NCI-H2227 (cell line): ENCODE results near the gene DDN.

Experiments used
- DNase-seq: peaks from one replicate; lab custom pipeline; 2025; ENCODE audit not compliant: unreplicated experiment; lab: John Stamatoyannopoulos, UW

The DDN gene

DNA sequence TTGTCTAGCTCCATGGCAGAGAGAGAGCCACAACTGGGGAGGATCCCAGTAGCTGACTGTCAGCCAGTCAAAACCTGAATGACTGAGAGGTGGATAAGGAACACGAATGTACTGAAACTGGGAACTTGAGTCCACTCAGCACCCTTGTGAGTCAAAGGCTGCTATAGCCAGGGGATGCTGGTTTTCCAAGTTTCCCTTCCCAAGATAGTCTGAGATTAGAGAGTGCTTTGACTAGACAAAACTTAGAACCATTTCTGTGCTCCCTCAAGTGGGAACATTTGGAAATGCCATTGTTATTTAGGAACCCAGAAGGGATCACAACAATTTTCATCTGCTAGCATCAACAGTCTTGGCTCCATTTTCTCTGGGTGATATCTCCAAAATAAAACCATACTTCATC, 15.4 kb upstream of the DDN start:
- no peak for DNase-seq

DNA sequence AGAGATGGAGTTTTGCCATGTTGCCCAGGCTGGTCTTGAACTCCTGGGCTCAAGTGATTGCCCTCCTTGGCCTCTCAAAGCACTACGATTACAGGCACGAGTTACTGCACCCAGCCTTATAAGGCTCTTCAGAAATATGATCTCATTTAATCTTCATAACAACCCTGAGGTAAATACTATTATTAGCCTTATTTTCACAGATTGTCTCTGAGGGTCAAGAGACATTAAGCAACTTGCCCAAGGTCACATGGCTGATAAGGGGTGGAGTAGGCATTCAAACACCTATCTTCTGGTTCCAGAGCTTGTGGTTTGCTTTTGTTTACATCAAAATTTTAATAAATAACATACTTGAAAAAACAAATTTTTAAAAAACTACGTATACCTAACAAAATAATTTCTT, 14.3 kb upstream of the DDN start:
- no peak for DNase-seq

DNA sequence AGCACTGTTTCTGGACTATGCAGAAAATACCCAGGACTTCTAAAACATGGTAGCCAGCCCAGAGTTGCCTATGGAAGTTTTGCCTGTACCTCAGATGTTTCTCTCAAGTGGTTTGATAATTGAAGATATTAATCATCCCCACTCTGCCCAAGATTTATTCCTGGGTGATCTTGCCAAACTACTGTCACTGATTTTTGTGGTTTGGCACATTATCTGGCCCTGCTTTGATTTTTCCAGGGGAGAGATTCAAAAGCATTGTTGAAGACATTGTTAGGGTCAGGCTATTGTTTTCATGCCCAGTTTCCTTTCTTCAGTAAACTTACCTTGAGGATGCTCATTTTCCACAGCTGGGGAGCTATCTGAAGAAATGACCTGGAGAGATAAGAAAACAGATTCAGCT, 13.6 kb upstream of the DDN start:
- DNase-seq = no peak

DNA sequence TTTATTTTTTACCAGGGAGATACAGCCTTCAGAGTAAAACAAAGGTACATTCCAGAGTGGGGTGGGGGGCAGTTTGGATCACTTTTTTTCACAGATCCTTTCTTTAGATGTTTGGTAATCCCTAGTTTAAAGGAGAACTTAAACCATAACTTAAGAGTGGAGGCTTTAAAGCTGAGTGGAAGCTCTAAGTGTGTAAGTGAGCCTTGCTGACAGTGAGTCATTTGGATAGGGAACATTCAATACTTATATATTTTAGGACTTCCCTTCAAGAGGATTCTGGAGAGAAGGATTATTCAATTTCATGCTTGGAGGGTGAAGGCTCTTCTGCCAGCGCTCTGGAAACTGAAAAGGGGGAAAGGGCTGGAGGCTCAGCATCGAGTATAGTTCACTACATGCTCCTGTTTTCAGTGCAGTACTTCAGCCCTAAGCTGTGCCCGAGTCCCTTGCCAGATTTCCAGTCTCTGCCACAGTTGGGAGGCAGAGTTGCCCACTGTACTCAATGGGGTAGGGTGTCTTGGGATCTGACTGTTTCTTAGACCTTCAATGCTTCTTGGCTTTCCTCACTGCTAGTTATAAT, 11.0 kb upstream of the DDN start:
- DNase-seq = no peak

DNA sequence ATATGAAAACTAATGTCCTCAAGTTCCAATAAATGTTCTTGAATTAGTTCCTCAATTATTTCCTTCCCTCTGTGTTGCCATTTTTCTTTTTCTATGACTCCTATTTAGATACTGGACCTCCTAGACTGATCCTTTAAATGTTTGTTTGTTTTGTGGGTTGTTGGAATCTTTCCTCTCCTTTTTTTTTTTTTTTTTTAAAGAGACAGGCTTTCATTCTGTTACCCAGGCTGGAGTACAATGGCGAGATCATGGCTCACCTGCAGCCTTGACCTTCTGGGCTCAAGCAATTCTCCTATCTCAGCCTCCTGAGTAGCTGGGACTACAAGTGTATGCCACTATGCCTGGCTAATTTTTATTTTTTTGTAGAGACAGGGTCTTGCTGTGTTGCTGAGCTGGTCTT, 9.8 kb upstream of the DDN start:
- DNase-seq = no peak

DNA sequence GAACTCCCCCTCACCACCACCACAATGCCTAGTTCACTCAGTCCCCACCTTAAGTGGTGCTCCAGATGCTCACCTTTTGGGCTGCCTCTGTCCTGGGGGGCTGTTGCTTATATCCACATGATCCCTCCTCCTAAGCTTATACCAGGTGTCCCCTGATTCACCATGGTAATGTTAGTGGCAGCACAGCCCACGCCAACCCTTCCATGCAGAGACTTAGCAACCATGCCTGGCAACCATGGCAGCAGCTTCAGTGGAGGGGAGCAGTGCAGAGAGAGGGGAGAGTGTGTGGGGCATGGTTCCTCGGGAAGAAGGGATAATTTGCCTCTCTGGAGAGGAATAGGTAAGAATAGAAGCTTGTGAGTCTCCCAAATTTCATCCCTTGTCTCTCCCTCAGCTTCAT, 1.2 kb upstream of the DDN start:
- DNase-seq = peak; percentile 8

DNA sequence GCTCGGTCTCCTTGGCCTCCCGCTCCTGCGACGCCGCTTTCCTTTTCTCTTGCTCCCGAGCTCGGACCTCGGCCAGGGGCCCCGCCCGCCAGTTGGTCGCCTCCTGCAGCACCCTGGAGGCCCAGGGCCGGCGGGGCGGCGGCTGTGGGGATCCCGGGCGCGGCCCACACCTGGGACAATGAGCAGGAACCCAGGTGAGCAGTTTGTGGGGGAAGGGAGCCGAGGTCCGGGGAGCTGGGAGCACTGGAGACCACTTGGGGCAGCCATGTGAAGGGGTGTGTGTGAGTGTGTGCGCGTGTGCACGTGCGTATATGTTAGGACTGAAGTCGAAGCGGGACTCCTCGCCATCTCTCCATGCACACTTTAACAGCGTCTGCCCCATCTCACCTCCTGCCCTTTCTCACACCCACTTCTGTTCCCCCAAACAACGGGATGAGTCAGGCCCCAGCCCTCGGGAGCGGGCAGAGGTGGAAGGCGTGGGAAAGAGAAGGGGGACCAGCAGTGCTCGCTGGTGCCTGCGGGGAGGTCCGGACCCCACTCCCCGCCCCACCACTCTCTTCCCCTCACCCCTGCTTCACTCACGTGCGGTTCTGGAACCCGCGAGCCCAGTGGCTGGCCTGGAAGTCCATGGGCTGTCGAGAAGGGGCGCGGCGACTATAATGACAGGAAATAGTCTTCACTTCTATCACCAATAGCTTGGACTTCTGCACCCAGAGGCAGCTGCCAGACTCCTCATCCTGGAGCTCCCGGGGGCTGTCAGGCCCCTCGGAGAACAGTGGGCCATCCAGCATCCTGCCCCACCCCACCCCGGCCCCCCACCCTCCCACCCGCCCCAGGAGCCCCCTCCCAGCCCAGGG, 450 bp downstream of the DDN start:
- DNase-seq = peak; percentile 37

DNA sequence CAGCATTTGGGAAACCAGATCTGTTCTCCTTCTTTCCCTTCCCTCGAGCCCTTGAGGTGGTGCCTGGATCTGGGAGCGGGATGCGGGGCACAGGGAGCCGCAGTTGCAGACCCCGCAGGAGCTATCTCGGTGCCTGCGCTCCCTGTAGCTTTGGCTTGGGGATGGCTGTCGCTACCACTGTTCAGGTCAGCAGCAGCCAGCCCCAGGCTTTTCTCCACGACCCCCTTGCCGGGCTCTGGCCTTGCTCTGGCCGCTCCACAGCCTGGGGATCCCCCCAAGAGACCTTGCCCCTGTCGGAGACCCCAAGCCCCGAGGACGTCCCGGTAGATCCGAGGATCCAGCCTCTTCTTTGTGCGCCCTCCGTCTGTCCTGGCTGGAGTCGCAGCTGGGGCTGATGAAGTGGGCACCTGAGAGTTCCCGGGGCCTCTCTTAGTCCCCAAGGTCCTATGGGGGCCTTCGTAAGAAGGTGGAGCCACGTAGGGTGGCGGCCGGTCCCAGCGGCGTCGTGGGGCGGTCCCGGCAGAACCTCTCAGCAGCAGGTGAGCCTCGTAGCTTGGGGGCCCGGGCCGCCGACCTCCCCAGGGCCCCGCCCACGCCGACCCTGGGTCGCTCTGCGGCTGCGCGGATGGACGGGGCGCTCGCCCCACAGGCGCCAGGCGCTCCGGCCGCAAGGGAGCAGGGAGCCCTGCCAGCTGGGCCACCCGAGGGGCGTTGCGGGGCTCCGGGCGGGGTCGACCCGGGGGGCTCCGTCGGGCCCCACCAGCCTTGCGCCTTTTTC, 1.3 kb downstream of the DDN start:
- no peak for DNase-seq

DNA sequence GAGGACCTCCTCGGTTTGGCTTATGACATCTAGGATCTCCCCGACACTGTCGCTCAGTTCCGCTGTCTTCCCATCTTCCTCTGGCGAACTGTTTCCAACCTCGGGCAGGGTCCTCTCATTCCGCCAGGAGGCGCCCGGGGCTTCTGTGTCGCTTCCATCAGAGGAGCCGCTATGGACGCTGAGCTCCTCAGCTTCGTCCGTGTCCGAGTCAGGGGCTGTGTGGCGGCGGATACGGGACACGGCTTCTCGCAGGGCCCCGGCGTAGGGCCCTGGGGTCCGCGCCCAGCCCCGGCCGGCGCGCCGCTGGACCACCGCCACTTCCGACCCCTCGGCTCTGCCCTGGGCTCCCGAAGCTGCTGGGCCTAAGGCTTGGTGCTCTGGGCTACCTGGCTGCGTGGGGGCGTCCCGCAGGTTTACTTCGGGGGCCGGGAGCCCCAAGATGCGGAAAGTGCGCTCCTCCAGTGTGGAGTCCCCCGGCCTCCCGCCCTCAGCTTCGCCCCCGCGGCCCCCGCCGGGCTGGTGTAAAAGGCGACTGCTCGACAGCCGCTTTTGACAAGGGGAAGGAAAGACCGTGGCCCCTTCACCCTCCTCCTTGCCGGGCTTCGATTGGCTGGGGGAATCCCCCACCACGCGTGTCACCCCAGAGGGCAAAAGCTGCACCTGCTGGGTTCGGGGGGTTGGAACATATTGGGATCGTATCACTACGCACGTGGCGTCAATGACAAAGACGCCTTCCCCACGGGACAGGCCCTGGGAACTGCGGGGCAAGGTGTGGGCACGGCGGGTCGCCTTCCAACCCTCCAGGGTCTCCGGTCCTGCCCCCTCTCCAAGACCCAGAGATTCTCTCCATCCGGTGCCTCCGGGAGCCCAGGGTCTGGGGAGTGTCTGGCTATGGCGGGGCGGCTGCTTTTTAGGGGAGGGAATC, 2.1 kb downstream of the DDN start:
- DNase-seq = peak; percentile 37

DNA sequence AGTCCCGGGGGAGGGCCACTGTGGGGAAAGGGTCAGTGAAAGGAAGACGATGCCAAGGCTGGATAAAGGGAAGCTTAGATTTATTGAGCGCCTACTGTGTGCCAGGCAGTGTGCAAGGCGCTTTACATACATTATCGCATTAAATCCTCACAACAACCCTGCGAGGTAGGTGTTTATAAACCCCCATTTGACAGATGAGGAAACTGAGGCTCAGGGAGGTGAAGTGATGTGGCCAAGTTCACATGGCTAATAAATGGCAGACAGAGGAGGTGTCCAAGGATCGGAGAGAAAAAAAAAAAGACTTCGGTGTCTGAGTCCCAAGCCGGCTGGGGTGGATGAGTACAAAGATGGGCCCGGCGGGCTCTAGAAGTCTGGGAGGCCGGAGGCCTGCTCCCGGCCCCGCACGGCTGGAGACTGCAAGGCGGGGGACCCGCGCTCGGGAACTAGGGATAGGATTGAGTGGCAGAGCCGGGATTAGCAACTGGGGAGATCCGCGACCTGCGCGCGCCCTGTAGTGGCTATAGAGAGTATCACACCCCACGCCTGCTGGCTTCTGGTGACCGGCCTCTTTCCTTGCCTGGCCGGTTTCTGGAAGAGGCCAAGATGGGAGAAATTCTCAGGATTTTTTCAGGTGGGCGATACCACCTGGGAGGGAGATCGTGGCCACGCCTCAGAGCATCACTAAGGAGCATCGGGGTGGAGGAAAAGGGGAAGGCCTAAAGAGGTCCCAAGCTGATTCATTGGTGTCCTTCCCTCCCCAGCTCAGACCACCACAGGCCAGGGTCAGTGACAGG, 3.9 kb downstream of the DDN start:
- peak; percentile 85 for DNase-seq

DNA sequence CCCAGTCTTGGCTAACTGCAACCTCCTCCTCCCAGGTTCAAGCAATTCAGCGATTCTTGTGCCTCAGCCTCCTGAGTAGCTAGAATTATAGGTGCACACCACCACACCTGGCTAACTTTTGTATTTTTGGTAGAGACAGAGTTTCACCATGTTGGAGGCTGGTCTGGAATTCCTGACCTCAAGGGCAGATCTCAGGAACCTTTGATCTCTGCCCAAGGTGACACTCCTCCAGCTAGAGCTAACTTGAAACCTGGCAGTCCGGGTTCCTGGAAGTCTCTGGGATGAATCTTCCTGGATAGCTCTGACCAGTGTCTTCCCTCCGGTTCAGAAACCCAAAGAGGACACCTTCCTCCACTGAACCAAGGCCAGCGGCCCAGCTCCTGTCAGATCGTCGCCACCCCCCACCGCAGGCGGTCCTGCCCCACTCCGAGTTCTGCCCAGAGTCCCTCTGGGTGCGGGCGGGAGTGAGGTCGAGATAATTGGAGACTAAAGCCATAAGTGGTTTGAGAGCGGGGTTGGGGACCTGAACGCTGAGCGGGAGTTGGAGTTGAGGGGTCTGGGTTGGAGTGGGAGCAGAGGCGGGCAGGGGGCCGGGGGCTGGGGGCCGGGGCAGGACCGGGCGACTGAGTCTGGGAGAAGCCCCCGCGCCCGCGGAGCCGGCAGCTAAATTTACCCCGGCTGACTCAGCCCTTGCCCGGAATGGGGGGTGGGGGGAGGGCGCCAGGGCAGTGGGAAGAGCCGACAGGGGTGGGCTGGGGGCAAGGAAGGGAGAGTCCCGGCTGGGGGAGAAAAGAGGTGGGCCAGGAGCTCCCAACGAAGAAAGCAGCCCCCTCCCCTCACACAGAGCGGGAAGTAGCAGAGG, 4.7 kb downstream of the DDN start:
- no peak for DNase-seq

DNA sequence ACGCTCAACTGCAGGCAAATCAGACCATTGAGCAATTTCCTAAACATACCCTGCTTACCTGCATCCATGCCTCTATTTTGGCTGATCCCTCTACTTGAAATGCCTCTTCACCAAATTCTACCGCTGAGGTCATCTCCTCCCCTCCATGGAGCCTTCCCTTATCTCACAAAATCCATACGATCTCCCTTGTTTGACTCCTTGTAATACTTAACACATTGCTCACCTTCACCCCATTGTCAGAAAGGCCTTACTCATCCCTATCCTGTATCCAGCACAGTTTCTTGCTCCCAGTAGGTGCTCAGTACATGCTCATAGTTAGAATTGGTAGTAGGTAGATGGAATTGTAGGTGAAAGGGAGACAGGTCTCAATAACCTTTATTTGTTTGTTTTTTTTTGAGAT, 5.4 kb downstream of the DDN start:
- DNase-seq = no peak

DNA sequence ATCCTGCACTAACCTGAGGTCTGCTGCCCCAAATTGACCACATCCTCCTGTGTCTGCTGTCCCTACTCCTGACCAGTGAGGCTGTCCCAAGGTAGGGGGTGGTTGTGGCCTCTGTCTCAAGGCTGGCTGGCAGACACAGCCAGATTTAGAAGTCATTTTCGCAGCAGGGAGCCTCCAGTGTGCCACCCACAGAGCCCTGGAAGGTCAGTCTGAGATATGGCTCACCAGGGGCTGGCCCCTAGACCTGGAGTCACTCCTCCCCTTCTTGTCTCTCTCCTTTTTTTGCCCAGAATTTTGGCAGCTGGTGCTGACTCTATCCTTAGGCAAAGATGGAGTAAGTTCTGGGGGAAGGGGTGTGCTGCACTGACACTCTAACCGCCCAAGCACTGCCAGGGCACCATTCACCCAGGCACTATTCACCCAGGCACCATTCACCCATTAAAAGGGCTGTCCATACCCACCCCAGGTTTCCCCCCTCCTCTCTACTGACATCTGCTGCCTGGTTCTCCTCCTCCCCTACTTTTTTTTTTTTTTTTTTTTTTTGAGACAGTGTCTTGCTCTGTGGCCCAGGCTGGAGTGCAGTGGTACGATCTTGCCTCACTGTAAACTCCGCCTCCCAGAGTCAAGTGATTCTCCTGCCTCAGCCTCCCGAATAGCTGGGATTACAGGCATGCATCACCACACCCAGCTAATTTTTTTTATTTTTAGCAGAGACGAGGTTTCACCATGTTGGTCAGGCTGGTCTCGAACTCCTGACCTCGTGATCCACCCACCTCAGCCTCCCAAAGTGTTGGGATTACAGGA, 7.7 kb downstream of the DDN start:
- DNase-seq = no peak

DNA sequence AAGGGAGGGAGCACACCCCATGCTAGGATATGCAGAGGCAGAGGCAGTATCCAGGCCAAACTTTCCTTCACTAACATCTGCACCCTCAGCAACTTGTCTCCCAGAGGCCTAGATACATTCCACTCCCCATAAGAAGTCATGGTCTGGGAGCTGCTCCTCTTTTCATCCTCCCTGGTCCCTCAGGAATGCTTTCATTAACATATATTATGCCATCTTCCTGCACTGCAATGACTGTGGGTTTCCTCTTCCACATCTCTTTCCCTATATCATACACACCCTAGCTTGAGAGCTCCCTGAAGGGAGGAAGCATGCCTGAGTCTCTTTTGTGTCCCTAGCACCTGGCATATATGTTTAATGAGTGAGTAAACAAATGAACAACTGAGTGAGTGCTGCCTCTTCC, 8.6 kb downstream of the DDN start:
- DNase-seq = no peak

DNA sequence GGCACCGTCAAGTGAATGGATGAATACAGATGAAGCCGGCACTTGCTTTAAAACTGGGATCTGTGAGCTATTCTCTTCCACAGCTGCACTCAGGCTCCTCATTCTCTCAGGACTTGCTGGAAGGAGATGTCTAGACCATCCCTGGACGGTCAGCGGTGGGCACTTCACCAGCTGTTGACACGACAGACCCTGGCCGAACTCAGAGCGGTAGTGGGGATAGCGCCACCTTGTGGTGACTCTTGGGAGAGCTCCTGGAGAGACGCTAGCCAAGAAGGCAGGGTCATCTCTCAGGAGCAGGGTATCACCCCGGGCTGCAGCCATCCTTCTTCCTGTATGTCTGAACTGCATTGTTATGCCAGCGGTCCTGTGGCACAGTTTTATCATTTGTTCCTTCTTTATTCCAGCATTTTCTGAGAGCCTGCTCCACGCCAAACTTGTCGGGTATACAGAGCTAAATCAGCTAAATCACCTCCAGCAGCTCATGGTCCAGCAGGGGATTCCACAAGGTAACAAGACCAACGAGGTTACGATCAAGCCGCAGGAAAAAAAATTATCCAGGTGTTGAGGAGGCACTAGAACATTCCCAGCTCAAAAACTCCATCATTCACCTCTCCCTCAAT, 11.0 kb downstream of the DDN start:
- DNase-seq = peak; percentile 31

DNA sequence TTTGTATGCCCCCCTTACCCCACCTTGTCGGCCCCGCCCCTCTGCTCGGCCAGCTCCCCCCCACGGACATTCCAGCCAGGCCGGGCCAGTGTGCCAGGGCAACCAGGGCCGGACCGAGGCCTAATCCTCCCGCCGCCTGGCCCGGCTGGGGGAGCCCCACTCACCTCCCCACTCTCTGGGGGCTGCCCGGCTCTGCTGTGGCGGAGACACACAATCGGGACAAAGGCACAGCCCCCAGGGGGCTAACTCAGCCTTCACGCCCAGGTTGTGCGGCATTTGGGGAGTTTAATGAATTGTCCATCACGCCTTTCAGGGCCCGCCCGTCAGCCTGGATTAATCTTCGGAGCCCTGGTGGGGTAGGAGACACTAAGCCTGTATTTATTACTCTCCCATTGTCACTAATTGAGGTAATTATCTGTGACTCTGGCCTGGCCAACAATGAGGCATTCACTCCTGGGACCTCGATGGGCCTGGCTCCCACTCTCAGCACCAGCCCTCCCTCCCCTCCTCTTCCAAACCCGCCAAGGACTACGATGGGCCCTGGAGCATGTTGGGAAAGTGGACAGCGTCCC, 12.4 kb downstream of the DDN start:
- DNase-seq = peak; percentile 32

DNA sequence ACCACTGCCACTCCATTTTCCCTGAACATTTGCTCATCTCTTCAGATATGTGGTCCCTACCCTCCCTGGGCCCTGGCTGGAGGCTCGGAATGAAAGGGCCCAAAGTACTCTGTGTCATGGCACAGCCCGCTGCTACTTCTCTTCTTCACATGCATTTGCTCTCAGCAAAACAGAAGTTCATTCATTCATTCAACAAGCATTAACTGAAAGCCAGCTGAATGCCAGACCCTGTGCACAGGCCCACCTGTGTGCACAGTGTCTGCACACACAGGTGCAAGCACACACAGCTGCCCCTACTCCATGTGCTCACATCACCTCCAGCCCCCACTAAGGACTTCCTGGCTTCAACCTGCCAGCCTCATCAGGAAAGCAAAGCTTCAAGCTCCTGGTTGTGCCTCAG, 13.3 kb downstream of the DDN start:
- DNase-seq = no peak

DNA sequence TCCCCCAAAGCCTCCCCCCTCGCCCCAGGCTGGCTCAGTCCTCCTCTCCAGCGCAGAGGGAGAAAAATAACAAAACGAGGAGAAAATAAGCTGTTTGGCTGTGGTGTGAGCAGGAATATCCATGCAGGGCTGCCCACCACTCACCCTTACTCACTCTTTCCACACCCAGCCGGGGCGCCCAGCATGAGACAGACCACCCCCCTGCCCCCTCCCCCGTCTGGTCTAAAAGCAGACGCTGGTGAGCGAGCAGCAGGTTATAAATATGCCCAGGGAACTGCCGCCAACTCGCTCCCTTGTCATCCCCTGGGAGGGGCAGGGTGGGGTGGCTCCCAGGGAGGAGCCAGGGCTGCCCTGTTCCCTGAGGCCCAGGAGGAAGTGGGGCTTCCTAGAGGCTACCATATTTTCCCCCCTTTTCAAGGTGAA, 13.7 kb downstream of the DDN start:
- no peak for DNase-seq
